Epithelial cell of esophagus (primary cell): ENCODE data around the gene DSCAML1.

Experiments
- DNase-seq: peaks from one replicate; pipeline ENCODE4 v3.0.0; 2010; ENCODE audit warnings: low read depth
- H3K4me3 ChIP-seq: 2 replicates; pipeline ENCODE4 v1.5.1; 2011; ENCODE audit warnings: mild to moderate bottlenecking, low read length, control low read depth
- TF ChIP-seq, protein P1 (sequence below): IDR thresholded peaks from 2 replicates; pipeline ENCODE4 v1.5.1; 2011; ENCODE audit warnings: low read depth, mild to moderate bottlenecking, low read length, control low read depth, inconsistent platforms; ENCODE audit not compliant: insufficient read depth; ENCODE audit errors: missing control alignments

The DSCAML1 gene

DNA sequence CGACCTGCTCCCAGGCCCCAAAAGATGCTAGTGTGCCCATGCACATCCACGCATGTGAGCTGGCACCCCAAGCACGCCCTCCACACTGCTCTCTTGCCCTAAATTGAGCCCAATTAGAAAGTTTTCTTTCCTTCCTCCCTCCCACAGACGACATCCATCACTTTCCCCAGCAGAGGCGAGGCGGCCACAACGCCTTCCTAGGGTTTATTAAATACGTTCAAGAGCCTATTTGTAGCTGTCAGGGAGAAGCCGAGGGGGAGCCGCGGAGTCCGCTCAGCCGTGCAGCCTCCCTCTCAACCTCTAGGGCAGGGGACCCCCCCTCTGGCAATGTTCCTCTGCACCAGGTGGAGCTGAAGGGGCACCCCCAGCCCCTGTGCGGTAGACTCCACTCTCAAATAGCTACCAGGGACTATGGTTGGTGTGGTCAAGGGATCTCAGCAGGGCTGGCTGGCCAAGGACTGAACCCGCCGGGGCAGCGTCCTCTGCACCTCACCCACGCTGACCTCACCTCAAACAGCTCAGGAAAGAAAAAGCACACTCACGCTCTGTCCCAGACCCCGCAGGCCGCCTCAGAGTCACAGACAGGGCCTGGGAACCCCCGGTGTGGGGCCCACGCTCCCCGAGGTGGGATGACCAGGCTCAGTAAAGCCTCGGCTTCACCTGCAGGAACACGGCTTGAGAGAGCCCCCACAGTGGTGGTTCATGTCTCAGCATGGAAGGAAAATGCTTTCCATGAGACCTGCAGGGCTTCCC lies 152.4 kb downstream of the DSCAML1 start:
- TF ChIP-seq, protein P1, sequence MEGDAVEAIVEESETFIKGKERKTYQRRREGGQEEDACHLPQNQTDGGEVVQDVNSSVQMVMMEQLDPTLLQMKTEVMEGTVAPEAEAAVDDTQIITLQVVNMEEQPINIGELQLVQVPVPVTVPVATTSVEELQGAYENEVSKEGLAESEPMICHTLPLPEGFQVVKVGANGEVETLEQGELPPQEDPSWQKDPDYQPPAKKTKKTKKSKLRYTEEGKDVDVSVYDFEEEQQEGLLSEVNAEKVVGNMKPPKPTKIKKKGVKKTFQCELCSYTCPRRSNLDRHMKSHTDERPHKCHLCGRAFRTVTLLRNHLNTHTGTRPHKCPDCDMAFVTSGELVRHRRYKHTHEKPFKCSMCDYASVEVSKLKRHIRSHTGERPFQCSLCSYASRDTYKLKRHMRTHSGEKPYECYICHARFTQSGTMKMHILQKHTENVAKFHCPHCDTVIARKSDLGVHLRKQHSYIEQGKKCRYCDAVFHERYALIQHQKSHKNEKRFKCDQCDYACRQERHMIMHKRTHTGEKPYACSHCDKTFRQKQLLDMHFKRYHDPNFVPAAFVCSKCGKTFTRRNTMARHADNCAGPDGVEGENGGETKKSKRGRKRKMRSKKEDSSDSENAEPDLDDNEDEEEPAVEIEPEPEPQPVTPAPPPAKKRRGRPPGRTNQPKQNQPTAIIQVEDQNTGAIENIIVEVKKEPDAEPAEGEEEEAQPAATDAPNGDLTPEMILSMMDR = no peak

DNA sequence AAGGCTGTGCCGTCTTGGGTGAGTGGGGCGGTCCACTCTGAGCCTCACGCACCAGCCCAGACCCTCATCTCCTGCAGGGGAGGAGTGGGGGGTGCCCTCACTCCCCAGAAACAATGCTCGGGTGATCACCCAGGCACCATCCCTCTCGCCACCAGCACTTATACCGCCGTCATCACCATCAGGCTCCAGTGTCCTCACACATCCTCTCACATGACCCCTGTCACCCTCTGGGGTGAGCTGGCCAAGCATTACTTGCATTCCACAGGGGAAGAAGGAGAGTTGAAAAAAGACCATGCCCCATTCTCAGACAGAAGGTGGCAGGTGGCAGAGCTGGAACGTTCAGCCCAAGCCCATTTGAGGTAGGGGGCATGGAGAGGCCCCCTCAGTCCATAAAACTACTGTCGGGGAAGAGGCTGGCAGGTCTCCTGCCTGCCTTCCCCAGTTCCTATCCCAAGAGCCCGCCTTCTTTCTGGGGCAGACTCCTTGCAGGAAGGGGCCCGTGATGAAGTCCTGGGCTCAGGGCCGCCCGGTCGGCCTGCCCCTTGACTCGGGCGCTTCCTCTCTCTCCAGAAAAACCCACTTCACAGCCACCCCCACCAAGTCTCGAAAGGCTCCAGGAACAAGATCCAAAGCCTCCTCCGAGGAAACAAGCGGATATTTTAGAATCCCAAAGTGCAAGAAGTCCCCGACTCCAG lies 153.3 kb downstream of the DSCAML1 start:
- no peak for DNase-seq
- no peak overlapping the region for H3K4me3 ChIP-seq
- TF ChIP-seq, protein P1 = no peak

More for the DNA sequence above, 152.4 kb downstream of the DSCAML1 start:
- no peak for DNase-seq
- H3K4me3 ChIP-seq = no peak overlapping the region

DNA sequence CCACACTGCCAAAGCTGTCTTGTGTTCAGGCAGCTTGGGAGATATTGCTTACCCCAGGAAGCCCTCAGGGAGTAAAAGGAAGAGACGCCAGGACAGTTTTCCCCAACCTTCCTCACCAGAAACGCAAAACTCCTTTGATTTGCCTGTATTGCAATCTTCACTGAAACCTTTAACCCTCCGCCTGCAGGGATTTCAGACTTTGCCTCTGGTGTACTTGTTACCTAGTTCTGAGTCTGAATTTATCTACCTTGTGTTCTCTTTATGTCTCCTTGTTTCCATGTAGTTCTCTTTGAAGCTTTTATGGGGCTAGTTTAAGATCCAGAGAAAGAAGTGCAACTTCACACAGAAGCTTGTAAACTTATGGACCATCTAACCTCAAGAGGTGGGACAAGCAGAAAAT lies 154.2 kb downstream of the DSCAML1 start:
- no peak for DNase-seq
- TF ChIP-seq, protein P1 = no peak
- H3K4me3 ChIP-seq = no peak overlapping the region

DNA sequence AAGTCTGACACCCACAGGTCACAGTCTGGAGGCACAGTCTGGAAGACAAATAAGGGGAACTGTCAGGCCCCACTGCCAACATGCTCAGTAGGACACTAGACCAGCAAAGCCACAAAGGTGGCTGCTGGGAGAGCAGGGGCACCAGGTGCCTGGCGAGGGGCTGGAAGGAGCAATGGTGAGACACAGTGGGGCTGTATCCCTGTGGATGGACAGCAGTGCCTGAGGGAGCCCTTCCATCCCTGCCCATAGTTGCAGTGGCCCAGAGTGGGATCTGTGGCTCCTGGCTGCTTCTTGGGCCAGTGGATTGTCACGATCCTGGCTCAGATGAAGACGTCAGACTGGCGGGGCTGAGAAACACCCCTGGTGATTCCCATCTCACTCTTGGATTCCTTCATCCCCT lies 154.6 kb downstream of the DSCAML1 start:
- H3K4me3 ChIP-seq = no peak overlapping the region
- TF ChIP-seq, protein P1 = no peak
- no peak for DNase-seq

DNA sequence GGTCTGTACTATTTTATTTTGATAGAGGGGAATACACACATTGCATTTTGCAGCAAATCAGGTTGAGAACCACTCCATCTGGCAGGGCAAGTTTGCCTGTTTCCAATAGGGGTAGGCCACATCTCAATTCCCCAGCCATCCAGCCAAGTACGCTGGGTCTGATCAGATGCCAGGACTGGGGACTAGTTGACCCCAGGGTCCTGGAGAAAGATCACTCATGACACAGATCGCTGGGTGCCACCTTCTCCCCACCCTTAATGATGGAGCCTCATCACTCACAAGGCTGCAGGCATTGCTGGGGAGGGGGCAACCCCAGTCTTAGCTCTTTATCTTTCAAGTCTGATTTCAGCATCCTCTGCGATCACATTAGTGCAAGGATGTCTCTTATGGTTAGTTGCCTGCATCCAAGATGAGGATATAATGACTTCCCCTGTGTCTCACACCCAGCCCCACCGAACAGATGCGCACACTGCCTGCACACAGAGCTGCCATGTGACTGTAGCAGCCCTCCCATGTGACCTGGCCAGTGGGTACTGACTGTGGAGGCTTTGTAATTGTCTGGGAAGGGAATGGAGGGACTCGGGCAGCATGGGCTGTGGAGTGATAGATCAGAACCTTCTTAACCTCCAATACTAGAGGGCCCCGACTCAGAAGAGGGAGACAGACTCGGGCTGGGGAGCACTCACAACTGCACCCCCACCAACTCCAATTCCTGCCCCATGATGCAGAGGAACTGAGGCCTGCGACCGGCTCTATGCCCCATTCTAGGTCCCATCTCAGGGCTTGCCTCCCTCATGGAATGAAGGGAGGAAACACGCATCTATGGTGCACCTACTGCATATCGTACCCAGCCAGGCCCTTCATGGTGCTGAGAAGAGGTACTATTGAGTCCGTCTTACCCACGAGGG lies 155.8 kb downstream of the DSCAML1 start:
- TF ChIP-seq, protein P1 = no peak
- no peak for DNase-seq
- H3K4me3 ChIP-seq = no peak overlapping the region

DNA sequence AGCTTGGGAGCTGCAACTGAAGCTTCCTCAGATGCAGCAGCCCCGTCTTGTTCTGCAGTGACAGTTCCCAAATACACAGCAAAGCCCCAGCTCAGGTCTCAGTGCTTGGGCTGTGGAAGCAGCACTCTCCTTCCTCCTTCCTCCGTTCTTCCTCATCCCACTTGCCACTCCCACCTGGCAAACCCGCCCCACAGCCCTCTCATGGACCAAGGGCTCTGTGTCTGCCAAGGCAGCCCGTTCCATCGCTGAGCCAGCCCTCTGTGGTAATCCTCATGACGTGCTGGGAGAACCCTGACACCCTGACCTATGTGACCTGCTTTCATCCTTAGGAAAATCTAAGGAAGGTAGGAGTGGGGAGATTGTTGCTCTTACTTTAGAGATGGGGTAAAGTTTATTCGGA lies 157.0 kb downstream of the DSCAML1 start:
- TF ChIP-seq, protein P1 = no peak
- DNase-seq = no peak
- no peak overlapping the region for H3K4me3 ChIP-seq
